ENCODE results near the gene INSL3.

Gene INSL3

GRCh38 chr19:17794412-17794730 lies 26.9 kb downstream of the INSL3 start:
- Histone ChIP-seq H3K9ac (no peak overlapping the region), H3K27ac (no peak overlapping the region), H3K4me1 (ENCODE audit: low read depth, poor library complexity, severe bottlenecking) (no peaks in the 10 kb centered on the region)

GRCh38 chr19:17790059-17790780 lies 31.1 kb downstream of the INSL3 start:
- Histone ChIP-seq H3K27ac (no peak overlapping the region), H3K4me1 (ENCODE audit: low read depth, poor library complexity, severe bottlenecking) (no peaks in the 10 kb centered on the region), H3K9ac (no peak overlapping the region), H2AFZ (ENCODE audit: low read depth) (no peak overlapping the region), H3K36me3 (ENCODE audit: insufficient read depth) (no peaks in the 10 kb centered on the region), H3K79me2 (ENCODE audit: insufficient read depth, low read depth) (no peaks in the 10 kb centered on the region), H3K27me3 (ENCODE audit: insufficient read depth, low read depth) (peaks cover 1% of the 10 kb centered on the region; the same call in 1 of the 2 replicates), H3K4me3 (IDR thresholded peaks at IDR 0.05; ENCODE audit: insufficient read depth, low read depth, low read length) (no peak overlapping the region), H3K4me2 (no peak overlapping the region), H4K20me1 (ENCODE audit: insufficient read depth) (no peaks in the 10 kb centered on the region)
- TF ChIP-seq CTCF (conservative IDR thresholded peaks at IDR 0.05; ENCODE audit: low read depth, low read length) = no peak

More at GRCh38 chr19:17794412-17794730, 26.9 kb downstream of the INSL3 start:
- TF ChIP-seq CTCF (conservative IDR thresholded peaks at IDR 0.05; ENCODE audit: low read depth, low read length) = no peak
- Histone ChIP-seq H3K4me2 (no peak overlapping the region), H3K27me3 (ENCODE audit: insufficient read depth, low read depth) (peaks cover 27% of the 10 kb centered on the region), H3K79me2 (ENCODE audit: insufficient read depth, low read depth) (no peaks in the 10 kb centered on the region), H4K20me1 (ENCODE audit: insufficient read depth) (no peaks in the 10 kb centered on the region), H3K36me3 (ENCODE audit: insufficient read depth) (no peaks in the 10 kb centered on the region), H3K4me3 (IDR thresholded peaks at IDR 0.05; ENCODE audit: insufficient read depth, low read depth, low read length) (no peak overlapping the region), H2AFZ (ENCODE audit: low read depth) (no peak overlapping the region)

GRCh38 chr19:17788632-17789031 lies 32.7 kb downstream of the INSL3 start:
- no peak overlapping the region for H3K4me3 ChIP-seq (IDR thresholded peaks at IDR 0.05; ENCODE audit: insufficient read depth, low read depth, low read length)
- no peak overlapping the region for H3K9ac ChIP-seq
- H3K4me1 ChIP-seq (ENCODE audit: low read depth, poor library complexity, severe bottlenecking) = no peaks in the 10 kb centered on the region
- no peak overlapping the region for H2AFZ ChIP-seq (ENCODE audit: low read depth)
- no peaks in the 10 kb centered on the region for H4K20me1 ChIP-seq (ENCODE audit: insufficient read depth)
- no peaks in the 10 kb centered on the region; the same call in 1 of the 2 replicates for H3K27me3 ChIP-seq (ENCODE audit: insufficient read depth, low read depth)
- H3K4me2 ChIP-seq = no peak overlapping the region
- TF ChIP-seq CTCF (conservative IDR thresholded peaks at IDR 0.05; ENCODE audit: low read depth, low read length) = no peak
- H3K79me2 ChIP-seq (ENCODE audit: insufficient read depth, low read depth) = no peaks in the 10 kb centered on the region
- H3K27ac ChIP-seq = no peak overlapping the region
- H3K36me3 ChIP-seq (ENCODE audit: insufficient read depth) = no peaks in the 10 kb centered on the region

- Histone ChIP-seq H3K36me3 (ENCODE audit: insufficient read depth) (no peaks in the 10 kb centered on the region), H3K4me1 (ENCODE audit: low read depth, poor library complexity, severe bottlenecking) (no peaks in the 10 kb centered on the region), H3K4me2 (no peak overlapping the region), H2AFZ (ENCODE audit: low read depth) (no peak overlapping the region), H3K27ac (no peak overlapping the region), H3K4me3 (IDR thresholded peaks at IDR 0.05; ENCODE audit: insufficient read depth, low read depth, low read length) (no peak overlapping the region), H4K20me1 (ENCODE audit: insufficient read depth) (no peaks in the 10 kb centered on the region), H3K27me3 (ENCODE audit: insufficient read depth, low read depth) (no peaks in the 10 kb centered on the region), H3K79me2 (ENCODE audit: insufficient read depth, low read depth) (no peaks in the 10 kb centered on the region), H3K9ac (no peak overlapping the region)
- no peak for TF ChIP-seq CTCF (conservative IDR thresholded peaks at IDR 0.05; ENCODE audit: low read depth, low read length)
Measured at GRCh38 chr19:17787274-17787913, 33.9 kb downstream of the INSL3 start.

Measured in KMS-11 (cell line).